ENCODE measurements around the gene GTF3C1. TPM values are rescaled to one million over a fixed set of nuclear protein-coding genes. Genes with fewer than 3 reads are reported as not detected.
A peak's percentile ranks its signal among the peaks of the same experiment; 100 is the strongest.

GTF3C1 gene
- total RNA-seq, 2 experiments from 2014 or later = 52.5 to 54.1 TPM

- intact Hi-C loops (cut with micrococcal nuclease) = no loop called here
- Mint-ChIP-seq H3K27me3 (ENCODE audit: low read depth) (no peaks in the 10 kb centered on the region), H3K4me3 (no peak overlapping the region), H3K27ac (no peak overlapping the region), H3K9me3 (no peaks in the 10 kb centered on the region), H3K36me3 (ENCODE audit: low read depth) (peaks cover 27% of the 10 kb centered on the region), H3K4me1 (ENCODE audit: low read depth) (peaks cover 3% of the 10 kb centered on the region)
- DNase-seq = no peak
- CTCF ChIA-PET = no interaction called here
Observed at GRCh38 chr16:27531186-27531585, 18.5 kb downstream of the GTF3C1 start.

DNA sequence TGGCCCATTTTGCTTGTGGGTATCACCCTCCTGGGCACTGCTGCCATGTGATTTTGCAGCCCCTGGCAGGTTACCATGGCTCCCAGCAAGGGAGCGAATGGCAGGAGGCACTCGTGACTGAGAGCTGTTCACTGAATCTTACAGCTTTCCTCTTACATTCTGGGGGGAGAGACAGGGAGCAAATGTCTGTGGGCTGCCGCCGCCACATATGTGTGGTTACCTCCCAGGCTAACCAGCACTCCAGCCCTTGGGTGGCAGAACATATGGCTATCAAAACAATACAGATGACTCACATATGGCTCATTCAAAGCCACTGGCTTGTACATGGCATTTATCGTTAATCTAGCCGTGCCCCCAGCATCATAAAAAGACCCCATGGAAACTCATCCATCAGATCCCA lies 19.8 kb downstream of the GTF3C1 start:
- Mint-ChIP-seq H3K9me3 (no peaks in the 10 kb centered on the region), H3K4me1 (ENCODE audit: low read depth) (peaks cover 3% of the 10 kb centered on the region), H3K36me3 (ENCODE audit: low read depth) (peaks cover 26% of the 10 kb centered on the region), H3K27me3 (ENCODE audit: low read depth) (no peaks in the 10 kb centered on the region), H3K27ac (no peak overlapping the region), H3K4me3 (no peak overlapping the region)
- intact Hi-C loops (cut with micrococcal nuclease) = no loop called here
- no peak for DNase-seq
- CTCF ChIA-PET = interaction anchor here (0.9 kb wide), 1 partner anchor 13 kb away, joined by 4 read pairs; no protein-coding TSS in a partner anchor

DNA sequence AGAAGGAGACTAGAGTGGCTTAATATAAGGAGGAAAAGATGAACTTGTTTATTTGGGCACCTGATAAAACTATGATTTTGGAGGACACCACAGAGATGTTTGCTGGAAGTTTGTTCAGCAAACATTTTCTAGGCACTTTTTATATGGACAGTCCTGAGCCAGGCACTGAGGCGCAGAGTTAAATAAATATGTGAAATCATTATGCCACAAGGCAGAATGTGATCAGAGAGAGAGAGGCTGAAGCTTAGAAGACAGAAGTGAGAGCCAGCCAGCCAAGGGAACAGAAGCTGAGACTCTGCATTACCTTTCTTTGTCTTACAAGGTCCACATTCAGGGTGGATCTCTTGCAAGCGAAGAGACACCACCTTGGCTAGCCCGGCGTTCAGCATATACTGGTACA lies 21.4 kb downstream of the GTF3C1 start:
- Mint-ChIP-seq H3K4me3 (no peak overlapping the region), H3K27ac (no peak overlapping the region), H3K9me3 (no peaks in the 10 kb centered on the region), H3K27me3 (ENCODE audit: low read depth) (no peaks in the 10 kb centered on the region), H3K36me3 (ENCODE audit: low read depth) (peaks cover 26% of the 10 kb centered on the region), H3K4me1 (ENCODE audit: low read depth) (peaks cover 3% of the 10 kb centered on the region)
- intact Hi-C loops (cut with micrococcal nuclease) = no loop called here
- no peak for DNase-seq
- CTCF ChIA-PET = no interaction called here

DNA sequence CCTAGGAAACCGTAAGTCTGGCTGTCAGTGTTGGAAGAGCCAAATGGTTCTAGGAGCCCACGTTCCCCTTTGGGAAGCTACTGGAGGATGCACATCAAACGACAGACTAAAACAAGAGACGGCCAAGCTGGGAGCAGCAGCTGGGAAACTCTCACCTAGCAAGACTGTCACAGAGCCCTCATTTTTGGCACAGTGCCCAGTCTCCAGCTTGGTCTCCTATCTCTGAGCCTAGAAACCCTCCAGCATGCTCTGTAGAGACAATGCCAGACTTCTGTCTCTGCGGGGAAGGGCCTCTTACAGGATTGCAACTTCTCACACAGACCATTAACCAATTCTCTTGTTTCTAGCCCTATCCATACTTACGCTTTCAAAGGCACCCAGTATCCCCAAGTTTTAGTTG lies 23.5 kb downstream of the GTF3C1 start:
- CTCF ChIA-PET = no interaction called here
- Mint-ChIP-seq H3K9me3 (no peaks in the 10 kb centered on the region), H3K36me3 (ENCODE audit: low read depth) (peaks cover 22% of the 10 kb centered on the region), H3K27ac (no peak overlapping the region), H3K4me3 (no peak overlapping the region), H3K4me1 (ENCODE audit: low read depth) (no peaks in the 10 kb centered on the region), H3K27me3 (ENCODE audit: low read depth) (no peaks in the 10 kb centered on the region)
- DNase-seq = no peak
- intact Hi-C loops (cut with micrococcal nuclease) = no loop called here

- CTCF ChIA-PET = interaction anchor here (1.2 kb wide), 1 partner anchor 61 kb away, joined by 3 read pairs; no protein-coding TSS in a partner anchor
- peaks cover 14% of the 10 kb centered on the region for H3K36me3 Mint-ChIP-seq (ENCODE audit: low read depth)
- no peaks in the 10 kb centered on the region for H3K9me3 Mint-ChIP-seq
- H3K4me1 Mint-ChIP-seq (ENCODE audit: low read depth) = no peaks in the 10 kb centered on the region
- H3K4me3 Mint-ChIP-seq = no peak overlapping the region
- DNase-seq = no peak
- no peaks in the 10 kb centered on the region for H3K27me3 Mint-ChIP-seq (ENCODE audit: low read depth)
- intact Hi-C loops (cut with micrococcal nuclease) = no loop called here
- H3K27ac Mint-ChIP-seq = no peak overlapping the region
Observed at GRCh38 chr16:27522173-27522707, 27.5 kb downstream of the GTF3C1 start.

- Mint-ChIP-seq H3K4me3 (no peak overlapping the region), H3K27ac (no peak overlapping the region), H3K4me1 (ENCODE audit: low read depth) (no peaks in the 10 kb centered on the region), H3K27me3 (ENCODE audit: low read depth) (no peaks in the 10 kb centered on the region), H3K36me3 (ENCODE audit: low read depth) (peaks cover 12% of the 10 kb centered on the region), H3K9me3 (no peaks in the 10 kb centered on the region)
- no peak for DNase-seq
- intact Hi-C loops (cut with micrococcal nuclease) = no loop called here
- CTCF ChIA-PET = interaction anchor here (1.2 kb wide), 1 partner anchor 62 kb away, joined by 3 read pairs; no protein-coding TSS in a partner anchor
Observed at GRCh38 chr16:27520982-27521673, 28.6 kb downstream of the GTF3C1 start.

DNA sequence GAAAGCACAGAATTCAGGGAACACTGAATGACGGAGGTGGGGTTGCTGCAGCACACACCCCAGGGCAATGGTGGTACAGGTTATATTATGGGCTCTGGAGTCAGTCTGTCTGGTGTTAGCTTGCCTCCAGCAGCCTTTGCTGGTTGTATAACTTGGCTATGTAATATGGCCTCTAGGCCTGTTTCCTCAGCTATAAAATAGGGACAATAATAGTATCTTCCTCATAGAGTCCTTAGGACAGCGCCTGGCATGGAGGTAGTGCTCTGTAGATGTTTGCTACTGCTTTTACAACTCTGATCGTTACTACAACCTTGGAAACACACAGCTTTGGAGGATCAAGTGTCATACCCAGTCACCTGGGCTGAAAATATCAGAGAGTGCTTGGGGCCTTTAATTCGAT lies 31.5 kb downstream of the GTF3C1 start:
- DNase-seq = no peak
- CTCF ChIA-PET = no interaction called here
- Mint-ChIP-seq H3K4me3 (no peak overlapping the region), H3K9me3 (no peaks in the 10 kb centered on the region), H3K4me1 (ENCODE audit: low read depth) (no peaks in the 10 kb centered on the region), H3K27ac (no peak overlapping the region), H3K27me3 (ENCODE audit: low read depth) (no peaks in the 10 kb centered on the region), H3K36me3 (ENCODE audit: low read depth) (peaks cover 10% of the 10 kb centered on the region)
- intact Hi-C loops (cut with micrococcal nuclease) = no loop called here

GRCh38 chr16:27517664-27518063 lies 32.0 kb downstream of the GTF3C1 start:
- H3K4me3 Mint-ChIP-seq = no peak overlapping the region
- CTCF ChIA-PET = no interaction called here
- H3K9me3 Mint-ChIP-seq = no peaks in the 10 kb centered on the region
- no peak overlapping the region for H3K27ac Mint-ChIP-seq
- no peaks in the 10 kb centered on the region for H3K27me3 Mint-ChIP-seq (ENCODE audit: low read depth)
- DNase-seq = no peak
- intact Hi-C loops (cut with micrococcal nuclease) = no loop called here
- no peaks in the 10 kb centered on the region for H3K4me1 Mint-ChIP-seq (ENCODE audit: low read depth)
- H3K36me3 Mint-ChIP-seq (ENCODE audit: low read depth) = peaks cover 7% of the 10 kb centered on the region

DNA sequence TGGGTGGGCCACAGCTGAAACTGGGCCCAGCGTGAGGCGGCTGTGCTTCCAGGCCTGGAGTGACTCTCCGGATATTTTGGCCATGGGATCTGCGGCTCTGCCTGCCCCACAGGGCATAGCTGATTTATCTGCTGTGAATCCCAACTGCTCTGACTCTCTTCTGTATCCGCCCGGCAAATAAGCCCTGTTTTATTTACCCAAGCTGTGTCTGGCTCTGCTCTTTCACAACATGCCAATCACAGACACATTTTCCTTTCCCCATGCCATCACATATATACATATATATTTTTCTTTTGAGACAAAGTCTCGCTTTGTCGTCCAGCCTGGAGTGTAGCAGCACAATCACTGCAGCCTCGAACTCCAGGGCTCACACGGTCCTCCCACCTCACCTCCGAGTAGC lies 33.3 kb downstream of the GTF3C1 start:
- intact Hi-C loops (cut with micrococcal nuclease) = no loop called here
- peaks cover 10% of the 10 kb centered on the region for H3K36me3 Mint-ChIP-seq (ENCODE audit: low read depth)
- H3K4me1 Mint-ChIP-seq (ENCODE audit: low read depth) = no peaks in the 10 kb centered on the region
- no peaks in the 10 kb centered on the region for H3K27me3 Mint-ChIP-seq (ENCODE audit: low read depth)
- DNase-seq = no peak
- no peak overlapping the region for H3K4me3 Mint-ChIP-seq
- CTCF ChIA-PET = interaction anchor here (0.6 to 1.5 kb wide), 4 partner anchors 13 to 170 kb away, joined by 3 to 4 read pairs (median 4); no protein-coding TSS in a partner anchor
- H3K9me3 Mint-ChIP-seq = no peaks in the 10 kb centered on the region
- no peak overlapping the region for H3K27ac Mint-ChIP-seq

DNA sequence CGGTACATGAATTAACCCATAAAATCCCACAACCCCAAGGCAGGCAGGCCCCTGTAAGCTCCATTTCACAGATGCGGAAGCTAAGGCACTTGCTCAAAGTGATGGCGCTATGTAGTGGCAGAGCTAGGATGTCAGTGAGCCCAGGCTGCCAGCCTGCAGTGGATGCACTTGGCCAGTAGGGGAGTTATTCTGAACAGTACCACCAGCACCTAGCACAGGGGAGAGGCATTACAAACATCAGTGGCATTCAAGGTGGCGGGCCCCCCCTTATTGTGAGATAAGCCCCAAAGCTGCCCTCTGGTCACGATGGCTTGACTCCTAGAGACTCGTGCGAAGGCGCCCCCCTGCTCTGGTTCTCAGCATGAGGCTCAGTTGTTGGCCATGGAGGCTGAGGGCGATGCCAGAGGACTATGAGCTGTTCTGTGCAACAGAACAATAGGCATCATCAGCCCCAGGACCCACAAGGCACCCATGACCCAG lies 33.8 kb downstream of the GTF3C1 start:
- H3K9me3 Mint-ChIP-seq = no peaks in the 10 kb centered on the region
- H3K4me1 Mint-ChIP-seq (ENCODE audit: low read depth) = no peaks in the 10 kb centered on the region
- intact Hi-C loops (cut with micrococcal nuclease) = no loop called here
- H3K27me3 Mint-ChIP-seq (ENCODE audit: low read depth) = no peaks in the 10 kb centered on the region
- no peak overlapping the region for H3K4me3 Mint-ChIP-seq
- H3K27ac Mint-ChIP-seq = no peak overlapping the region
- CTCF ChIA-PET = interaction anchor here (0.6 to 1.5 kb wide), 3 partner anchors 82 to 421 kb away, joined by 3 to 4 read pairs (median 3); no protein-coding TSS in a partner anchor
- H3K36me3 Mint-ChIP-seq (ENCODE audit: low read depth) = peaks cover 13% of the 10 kb centered on the region
- DNase-seq = peak; percentile 34

DNA sequence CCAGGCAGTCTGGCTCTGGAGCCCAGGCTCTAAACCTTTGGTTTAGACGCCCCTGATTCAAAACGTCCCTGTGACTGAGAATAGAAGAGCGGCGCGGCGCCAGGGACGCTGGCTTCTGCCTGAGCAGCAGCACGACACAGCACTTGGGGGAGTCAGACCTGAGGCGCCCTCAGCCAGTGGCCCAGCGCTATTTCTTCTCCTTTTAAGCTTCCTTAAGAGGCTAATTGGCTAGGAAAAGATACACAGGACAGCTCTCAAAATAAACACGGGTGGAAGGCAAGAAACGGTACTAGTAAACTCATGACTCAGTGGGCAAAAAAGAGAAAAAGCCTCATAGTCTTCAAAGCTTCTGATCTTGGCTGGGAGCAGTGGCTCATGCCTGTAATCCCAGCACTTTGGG lies 34.9 kb downstream of the GTF3C1 start:
- intact Hi-C loops (cut with micrococcal nuclease) = no loop called here
- Mint-ChIP-seq H3K36me3 (ENCODE audit: low read depth) (peaks cover 14% of the 10 kb centered on the region), H3K4me3 (no peak overlapping the region), H3K27ac (no peak overlapping the region), H3K4me1 (ENCODE audit: low read depth) (no peaks in the 10 kb centered on the region), H3K9me3 (no peaks in the 10 kb centered on the region), H3K27me3 (ENCODE audit: low read depth) (no peaks in the 10 kb centered on the region)
- no peak for DNase-seq
- CTCF ChIA-PET = interaction anchor here (0.7 to 1.5 kb wide), 3 partner anchors 83 to 396 kb away, joined by 3 to 5 read pairs (median 4); no protein-coding TSS in a partner anchor

DNA sequence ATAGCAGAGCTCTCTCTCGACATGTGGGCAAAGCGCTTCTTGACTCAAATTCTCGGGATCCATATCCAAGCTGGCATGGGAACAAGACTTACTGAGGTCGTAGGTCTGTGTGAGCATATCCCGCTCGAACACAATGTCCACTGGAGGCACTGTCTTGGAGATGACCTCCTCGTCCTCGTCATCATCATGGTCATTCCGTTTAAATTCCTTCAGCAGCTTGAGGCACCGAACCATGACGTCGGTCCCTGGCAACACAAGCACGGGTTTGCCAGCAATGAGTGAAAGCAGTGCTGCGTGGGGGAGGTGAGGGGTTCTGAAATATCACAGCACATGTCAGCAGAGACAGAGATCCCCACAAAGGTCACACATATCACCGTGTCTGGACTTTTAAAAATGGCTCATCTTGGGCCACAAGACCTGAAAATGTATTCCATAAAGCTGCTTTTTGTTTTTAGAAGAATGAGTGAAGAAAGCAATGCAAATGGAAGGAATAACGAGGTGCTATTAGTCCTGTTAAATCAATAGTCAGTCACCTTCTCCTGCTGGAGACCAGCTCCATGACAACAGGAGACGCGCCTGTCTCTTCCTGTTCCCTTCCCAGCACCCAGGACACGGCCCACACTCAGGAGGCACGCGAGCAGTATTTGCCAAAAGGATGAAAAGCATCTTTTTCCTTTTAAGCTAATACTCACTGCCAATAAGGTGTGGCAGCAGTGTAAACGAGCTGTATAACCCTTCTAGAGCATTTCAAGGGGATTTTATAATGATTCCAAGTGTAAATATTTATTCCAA lies 37.9 kb downstream of the GTF3C1 start:
- H3K36me3 Mint-ChIP-seq (ENCODE audit: low read depth) = peaks cover 21% of the 10 kb centered on the region
- H3K4me1 Mint-ChIP-seq (ENCODE audit: low read depth) = no peaks in the 10 kb centered on the region
- H3K4me3 Mint-ChIP-seq = no peak overlapping the region
- no peaks in the 10 kb centered on the region for H3K27me3 Mint-ChIP-seq (ENCODE audit: low read depth)
- no peaks in the 10 kb centered on the region for H3K9me3 Mint-ChIP-seq
- CTCF ChIA-PET = no interaction called here
- DNase-seq = no peak
- H3K27ac Mint-ChIP-seq = no peak overlapping the region
- intact Hi-C loops (cut with micrococcal nuclease) = no loop called here

Measured in activated naive CD4-positive, alpha-beta T cell treated with anti-CD3 and anti-CD28 coated beads for 36 hours (primary cell).